HCT116 (cell line): ENCODE measurements around the gene CORO6. TPM values are rescaled to one million over a fixed set of nuclear protein-coding genes. Genes with fewer than 3 reads are reported as not detected.

Source experiments
- ATAC-seq: fragments of 200-7000 bp; cut with Tn5 transposase; 2 replicates; pipeline ENCODE4 v1.9.1; 2020; ENCODE audit warnings: mild to moderate bottlenecking, moderate library complexity
- BruUV-seq: library from RNA; stranded (reverse); fragments of 400-500 nt; replicated peaks from 2 replicates; lab custom pipeline; 2021; lab: Mats Ljungman, UMichigan
- CTCF ChIA-PET: fragments of 300-600 bp; sonication (Branson Sonifier 250); formaldehyde crosslinking; loops from one replicate; lab custom pipeline; 2021; ENCODE audit warnings: antibody characterized with exemption; lab: Charles Lee
- POLR2A ChIA-PET: fragments of 300-600, 350-600 bp; sonication (Branson Sonifier 250); formaldehyde crosslinking; loops from one replicate; lab custom pipeline; 2021; ENCODE audit warnings: antibody characterized with exemption; lab: Charles Lee
- RAD21 ChIA-PET, 2 experiments: fragments of 300-600 bp; sonication (Branson Sonifier 250); formaldehyde crosslinking; loops; one replicate each; lab custom pipeline; 2023; ENCODE audit warnings: low total read pairs in 2 of 2; ENCODE audit not compliant: uncharacterized antibody in 2 of 2, unreplicated experiment in 2 of 2, low non-redundant PET in 1 of 2; lab: Charles Lee
- DNase-seq: peaks from one replicate; pipeline ENCODE4 v3.0.0-alpha.2; 2010; ENCODE audit warnings: low read depth, low spot score
- H2AFZ ChIP-seq: fragments of 200-600 bp; shearing (Covaris generic), sonication (generic); 2 replicates; pipeline ENCODE4 v1.6.1; 2017; ENCODE audit warnings: low read depth, mixed run types, mixed read lengths, antibody characterized with exemption, low read length; ENCODE audit not compliant: poor library complexity, severe bottlenecking
- H3K27ac ChIP-seq: 2 replicates; pipeline ENCODE4 v1.5.1; 2012; ENCODE audit warnings: low read depth, low read length
- H3K27me3 ChIP-seq: fragments of 200-600 bp; sonication (generic); 2 replicates; pipeline ENCODE4 v1.6.1; 2016; ENCODE audit warnings: mixed run types, low read length, mixed read lengths; ENCODE audit not compliant: insufficient read depth
- H3K36me3 ChIP-seq, 2 experiments: fragments of 200-500 bp in 1 of 2; fragments of 200-600 bp in 1 of 2; sonication (Bioruptor generic) in 1 of 2; sonication (generic) in 1 of 2; 2 replicates each; pipeline versions ENCODE4 v1.5.1 to v1.6.1; 2014 to 2016; ENCODE audit warnings: low read length in 2 of 2, inconsistent platforms in 1 of 2, mixed read lengths in 1 of 2, mixed run types in 1 of 2; ENCODE audit not compliant: insufficient read depth in 2 of 2, control insufficient read depth in 1 of 2
- H3K4me1 ChIP-seq, 2 experiments: fragments of 200-600 bp in 1 of 2; sonication (generic) in 1 of 2; 2 replicates each; pipeline versions ENCODE4 v1.5.1 to v1.6.1; 2012 to 2017; ENCODE audit warnings: low read length in 2 of 2, inconsistent platforms in 1 of 2, mild to moderate bottlenecking in 1 of 2, mixed read lengths in 1 of 2, mixed run types in 1 of 2, moderate library complexity in 1 of 2; ENCODE audit not compliant: insufficient read depth in 2 of 2, control insufficient read depth in 1 of 2
- H3K4me2 ChIP-seq: fragments of 200-600 bp; sonication (generic); 2 replicates; pipeline ENCODE4 v1.6.1; 2017; ENCODE audit warnings: mixed run types, low read length, mixed read lengths
- H3K4me3 ChIP-seq, 2 experiments: fragments of 200-600 bp in 1 of 2; sonication (generic) in 1 of 2; replicated peaks in 1 of 2; 2 replicates each; pipeline ENCODE4 v1.5.1; 2011 to 2016; ENCODE audit warnings: low read length in 2 of 2, control low read depth in 1 of 2, low read depth in 1 of 2, mild to moderate bottlenecking in 1 of 2, mixed read lengths in 1 of 2, mixed run types in 1 of 2
- H3K79me2 ChIP-seq: fragments of 200-600 bp; sonication (generic); 2 replicates; pipeline ENCODE4 v1.6.1; 2017; ENCODE audit warnings: mild to moderate bottlenecking, mixed run types, low read length, moderate library complexity, mixed read lengths; ENCODE audit not compliant: insufficient read depth
- H3K9ac ChIP-seq: fragments of 200-600 bp; sonication (generic); 2 replicates; pipeline ENCODE4 v1.6.1; 2016; ENCODE audit warnings: low read length, mixed read lengths
- H3K9me2 ChIP-seq: fragments of 200-600 bp; sonication (generic), shearing (Covaris generic); 2 replicates; pipeline ENCODE4 v1.6.1; 2017; ENCODE audit warnings: mixed run types, mild to moderate bottlenecking, moderate library complexity; ENCODE audit not compliant: insufficient read depth
- H3K9me3 ChIP-seq, 2 experiments: fragments of 200-500 bp in 1 of 2; fragments of 200-600 bp in 1 of 2; sonication (Bioruptor generic) in 1 of 2; sonication (generic) in 1 of 2; 2 replicates each; pipeline ENCODE4 v1.6.1; 2014 to 2017; ENCODE audit warnings: low read length in 2 of 2, mixed read lengths in 2 of 2, inconsistent platforms in 1 of 2, low read depth in 1 of 2, mild to moderate bottlenecking in 1 of 2, mixed run types in 1 of 2, moderate library complexity in 1 of 2; ENCODE audit not compliant: control insufficient read depth in 1 of 2, insufficient read depth in 1 of 2
- H4K20me1 ChIP-seq: fragments of 200-600 bp; sonication (generic), shearing (Covaris generic); 2 replicates; pipeline ENCODE4 v1.6.1; 2017; ENCODE audit warnings: mixed run types, mild to moderate bottlenecking, moderate library complexity; ENCODE audit not compliant: insufficient read depth
- CBX3 ChIP-seq: IDR thresholded peaks from 2 replicates; pipeline ENCODE4 v1.6.1; 2012; ENCODE audit warnings: low read depth
- CTCF ChIP-seq, 3 experiments: fragments of 200-600 bp in 1 of 3; sonication (generic) in 1 of 3; IDR thresholded peaks in 2 of 3; conservative IDR thresholded peaks in 1 of 3; 2 replicates each; pipeline ENCODE4 v1.5.1; 2012 to 2017; ENCODE audit warnings: low read depth in 2 of 3, low read length in 2 of 3, antibody characterized with exemption in 1 of 3, borderline replicate concordance in 1 of 3, control low read depth in 1 of 3, mild to moderate bottlenecking in 1 of 3, mixed read lengths in 1 of 3, mixed run types in 1 of 3, moderate library complexity in 1 of 3; ENCODE audit not compliant: insufficient read depth in 1 of 3
- ELF1 ChIP-seq: IDR thresholded peaks from 2 replicates; pipeline ENCODE4 v1.6.1; 2012; ENCODE audit warnings: low read depth, borderline replicate concordance
- FOSL1 ChIP-seq: IDR thresholded peaks from 2 replicates; pipeline ENCODE4 v1.6.1; 2012; ENCODE audit warnings: low read depth
- JUND ChIP-seq: IDR thresholded peaks from 2 replicates; pipeline ENCODE4 v1.6.1; 2012
- MAX ChIP-seq: IDR thresholded peaks from 2 replicates; pipeline ENCODE4 v1.6.1; 2012
- REST ChIP-seq: IDR thresholded peaks from 2 replicates; pipeline ENCODE4 v1.6.1; 2012; ENCODE audit warnings: low read depth
- SIN3A ChIP-seq: IDR thresholded peaks from 2 replicates; pipeline ENCODE4 v1.6.1; 2012; ENCODE audit warnings: low read depth
- TCF7L2 ChIP-seq: IDR thresholded peaks from 2 replicates; pipeline ENCODE4 v1.7.0; 2011; ENCODE audit warnings: borderline replicate concordance, inconsistent platforms; ENCODE audit not compliant: insufficient read depth, insufficient read length; ENCODE audit errors: extremely low read depth
- YY1 ChIP-seq: IDR thresholded peaks from 2 replicates; pipeline ENCODE4 v1.6.1; 2011; ENCODE audit warnings: low read length, low read depth, moderate library complexity, mild to moderate bottlenecking; ENCODE audit not compliant: insufficient replicate concordance; ENCODE audit errors: extremely low read depth
- ZNF274 ChIP-seq: fragments of 200-500 bp; sonication (Bioruptor generic); IDR thresholded peaks from 2 replicates; pipeline ENCODE4 v1.6.1; 2014; ENCODE audit warnings: mild to moderate bottlenecking, low read depth, low read length, inconsistent platforms
- intact Hi-C: fragments of 100-400 bp; cut with micrococcal nuclease; formaldehyde crosslinking; loops from 2 replicates; pipeline ENCODE4 v1.10.0; 2022
- total RNA-seq: library from RNA; stranded (reverse); gene quantifications from one replicate; pipeline ENCODE4 v1.2.1, GENCODE V29; 2021; ENCODE audit not compliant: unreplicated experiment

CORO6 gene
- total RNA-seq, 1 experiment from 2014 or later = 8.7 TPM

- RAD21 ChIA-PET = interaction anchor here in 1 of 2 experiments (0.7 kb wide), 1 partner anchor 52 kb away, joined by 4 read pairs; no protein-coding TSS in a partner anchor
- Histone ChIP-seq H2AFZ (no peak overlapping the region), H3K27me3 (no peaks in the 10 kb centered on the region), H3K4me3 (no peak overlapping the region), H3K27ac (no peak overlapping the region), H3K9ac (no peak overlapping the region), H3K9me2 (no peaks in the 10 kb centered on the region), H3K4me1 (peaks cover 16 to 32% of the 10 kb centered on the region in 2 experiments), H3K36me3 (no peaks in the 10 kb centered on the region), H4K20me1 (no peaks in the 10 kb centered on the region), H3K4me2 (no peak overlapping the region), H3K79me2 (no peaks in the 10 kb centered on the region), H3K9me3 (no peaks in the 10 kb centered on the region)
- intact Hi-C loops = no loop called here
- no TSS peak for BruUV-seq
- TF ChIP-seq TCF7L2 = no peak
- no peak for TF ChIP-seq SIN3A
- TF ChIP-seq CTCF (IDR thresholded peaks at IDR 0.05 in 2 of 3, conservative IDR thresholded peaks at IDR 0.05 in 1 of 3; ENCODE audit: borderline replicate concordance in 1 of 3, insufficient read depth in 1 of 3, low read depth in 2 of 3, low read length in 2 of 3) = no peak
- TF ChIP-seq MAX = no peak
- no peak for TF ChIP-seq CBX3
- DNase-seq = no peak
- CTCF ChIA-PET = no interaction called here
- ATAC-seq = no peak
- POLR2A ChIA-PET = no interaction called here
Measured at GRCh38 chr17:29613856-29614255, 8.9 kb downstream of the CORO6 start.

- no peaks in the 10 kb centered on the region for H3K9me3 ChIP-seq
- intact Hi-C loops = no loop called here
- DNase-seq (no peak), ATAC-seq (no peak)
- no peaks in the 10 kb centered on the region for H3K27me3 ChIP-seq
- no peak overlapping the region for H2AFZ ChIP-seq
- no peaks in the 10 kb centered on the region for H3K79me2 ChIP-seq
- H3K4me2 ChIP-seq = no peak overlapping the region
- POLR2A ChIA-PET = no interaction called here
- CTCF ChIA-PET = no interaction called here
- no peak for TF ChIP-seq ZNF274
- no peak for TF ChIP-seq JUND
- no peak for TF ChIP-seq FOSL1
- TF ChIP-seq YY1 = no peak
- no peak for TF ChIP-seq MAX
- no peak for TF ChIP-seq ELF1
- no peak for TF ChIP-seq CBX3
- no peak for TF ChIP-seq REST
- H3K36me3 ChIP-seq = no peaks in the 10 kb centered on the region
- H3K4me3 ChIP-seq = no peak overlapping the region
- no TSS peak for BruUV-seq
- no peaks in the 10 kb centered on the region for H3K9me2 ChIP-seq
- no peak overlapping the region for H3K27ac ChIP-seq
- no peaks in the 10 kb centered on the region for H4K20me1 ChIP-seq
- peaks cover 11 to 27% of the 10 kb centered on the region in 2 experiments for H3K4me1 ChIP-seq
- RAD21 ChIA-PET = interaction anchor here in 1 of 2 experiments (0.7 kb wide), 1 partner anchor 52 kb away, joined by 4 read pairs; no protein-coding TSS in a partner anchor
- H3K9ac ChIP-seq = no peak overlapping the region
Measured at GRCh38 chr17:29613352-29613837, 9.3 kb downstream of the CORO6 start.
